ENCODE measurements around the gene QKI. TPM values are rescaled to one million over a fixed set of nuclear protein-coding genes. Genes with fewer than 3 reads are reported as not detected.
A peak's percentile ranks its signal among the peaks of the same experiment; 100 is the strongest.

The QKI gene
- total and polyA plus RNA-seq, 10 of the 15 experiments (the other 5 are each of a cell fraction or from before 2014, with no cell fraction given), result 4.7 to 72.5 (median 38.9) TPM

GRCh38 chr6:163507965-163508364, 93.4 kb downstream of the QKI start:
- FAIRE-seq, result no peak
- DNase-seq (ENCODE audit: low read depth, low spot score), result no peak
- RAD21 ChIA-PET (ENCODE audit: unreplicated experiment), result no interaction called here
- in situ Hi-C loops (cut with MboI), result no loop called here
- POLR2A ChIA-PET, result no interaction called here
- H3K27me3 ChIP-seq (replicated peaks in 1 of 2; ENCODE audit: control insufficient read depth in 2 of 2, insufficient read depth in 2 of 2, low read length in 1 of 2), result no peaks in the 10 kb centered on the region
- H2AFZ ChIP-seq (ENCODE audit: control insufficient read depth, low read depth, low read length), result no peak overlapping the region
- TF ChIP-seq BMI1 (IDR thresholded peaks at IDR 0.05; ENCODE audit: borderline replicate concordance) (no peak), CBX5 (IDR thresholded peaks at IDR 0.05; ENCODE audit: low read depth) (0 out of 2 replicates have a peak, but pooled peaks have one; percentile 33)
- SMC1A ChIA-PET (ENCODE audit: uncharacterized antibody, unreplicated experiment), result no interaction called here
- 100% methylated on average over 1 of the region's 1 CpG for WGBS (ENCODE audit: insufficient coverage, insufficient replicate concordance, low lambda C conversion rate, missing lambda C conversion rate)
- intact Hi-C loops (cut with micrococcal nuclease; ENCODE audit: unreplicated experiment), result no loop called here
- no TSS peak for BruUV-seq (replicated peaks)
- peaks cover 2% of the 10 kb centered on the region for H3K79me2 ChIP-seq (ENCODE audit: control insufficient read depth, insufficient read depth, low read length)
- no peak for ATAC-seq
- H3K27ac ChIP-seq (ENCODE audit: control insufficient read depth, insufficient read depth), result no peak overlapping the region
- H4K20me1 ChIP-seq (ENCODE audit: control insufficient read depth, insufficient read depth), result no peaks in the 10 kb centered on the region
- H3K9ac ChIP-seq (ENCODE audit: control insufficient read depth, insufficient read depth, low read length), result no peak overlapping the region
- H3K36me3 ChIP-seq (ENCODE audit: control insufficient read depth in 2 of 2, insufficient read depth in 2 of 2, low read length in 1 of 2), result peaks cover 0 to 5% of the 10 kb centered on the region in 2 experiments; a peak in 2 of 4 replicates
- no peak overlapping the region for H3K4me2 ChIP-seq (ENCODE audit: control insufficient read depth, insufficient read depth)
- CTCF ChIA-PET, result interaction anchor here (0.7 to 1.0 kb wide), 2 partner anchors 9 to 17 kb away, joined by 3 read pairs; no protein-coding TSS in a partner anchor
- H3K4me3 ChIP-seq, result no peak overlapping the region
- peaks cover 28% of the 10 kb centered on the region for H3K9me3 ChIP-seq (replicated peaks; ENCODE audit: control insufficient read depth, insufficient read depth, low read length)
- H3K4me1 ChIP-seq (ENCODE audit: control insufficient read depth, insufficient read depth, low read length), result no peaks in the 10 kb centered on the region

GRCh38 chr6:163513003-163513402, 98.5 kb downstream of the QKI start:
- Histone ChIP-seq H3K79me2 (ENCODE audit: control insufficient read depth, insufficient read depth, low read length) (peaks cover 6% of the 10 kb centered on the region), H3K36me3 (ENCODE audit: control insufficient read depth in 2 of 2, insufficient read depth in 2 of 2, low read length in 1 of 2) (no peaks in the 10 kb centered on the region)
- CTCF ChIA-PET, result interaction anchor here (1.0 to 1.3 kb wide), 3 partner anchors 12 to 24 kb away, joined by 3 read pairs; no protein-coding TSS in a partner anchor
- TF ChIP-seq MEF2B (IDR thresholded peaks at IDR 0.05; ENCODE audit: partially characterized antibody, poor library complexity, severe bottlenecking), result no peak
- TF ChIP-seq RUNX3 (IDR thresholded peaks at IDR 0.05; ENCODE audit: low read length), result no peak
- no peak for TF ChIP-seq CREB1 (IDR thresholded peaks at IDR 0.05; ENCODE audit: low read depth)
- TF ChIP-seq PAX5 (IDR thresholded peaks at IDR 0.05; ENCODE audit: borderline replicate concordance, low read depth, low read length), result no peak
- TF ChIP-seq CHD1 (IDR thresholded peaks at IDR 0.05; ENCODE audit: low read depth, low read length), result no peak
- TF ChIP-seq CHD2 (IDR thresholded peaks at IDR 0.05; ENCODE audit: borderline replicate concordance, low read depth, low read length), result no peak
- TF ChIP-seq MYB (IDR thresholded peaks at IDR 0.05; ENCODE audit: borderline replicate concordance, low read depth, low read length), result no peak
- TF ChIP-seq TCF12 (IDR thresholded peaks at IDR 0.05; ENCODE audit: low read depth, low read length), result no peak
- no peak for TF ChIP-seq RAD21 (IDR thresholded peaks at IDR 0.05; ENCODE audit: insufficient read depth, low read depth, low read length)
- TF ChIP-seq, protein P1, sequence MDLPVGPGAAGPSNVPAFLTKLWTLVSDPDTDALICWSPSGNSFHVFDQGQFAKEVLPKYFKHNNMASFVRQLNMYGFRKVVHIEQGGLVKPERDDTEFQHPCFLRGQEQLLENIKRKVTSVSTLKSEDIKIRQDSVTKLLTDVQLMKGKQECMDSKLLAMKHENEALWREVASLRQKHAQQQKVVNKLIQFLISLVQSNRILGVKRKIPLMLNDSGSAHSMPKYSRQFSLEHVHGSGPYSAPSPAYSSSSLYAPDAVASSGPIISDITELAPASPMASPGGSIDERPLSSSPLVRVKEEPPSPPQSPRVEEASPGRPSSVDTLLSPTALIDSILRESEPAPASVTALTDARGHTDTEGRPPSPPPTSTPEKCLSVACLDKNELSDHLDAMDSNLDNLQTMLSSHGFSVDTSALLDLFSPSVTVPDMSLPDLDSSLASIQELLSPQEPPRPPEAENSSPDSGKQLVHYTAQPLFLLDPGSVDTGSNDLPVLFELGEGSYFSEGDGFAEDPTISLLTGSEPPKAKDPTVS (IDR thresholded peaks at IDR 0.05; ENCODE audit: low read depth, low read length), result no peak
- TF ChIP-seq ZNF207 (IDR thresholded peaks at IDR 0.05; ENCODE audit: borderline replicate concordance), result no peak
- TF ChIP-seq CEBPB (IDR thresholded peaks at IDR 0.05; ENCODE audit: borderline replicate concordance in 1 of 2, low read depth in 2 of 2, low read length in 2 of 2), result no peak
- TF ChIP-seq STAT1 (conservative IDR thresholded peaks at IDR 0.05), result no peak
- no peak for TF ChIP-seq SP1 (IDR thresholded peaks at IDR 0.05; ENCODE audit: low read depth, low read length)
- TF ChIP-seq TARDBP (IDR thresholded peaks at IDR 0.05; ENCODE audit: borderline replicate concordance), result no peak
- TF ChIP-seq FOS (IDR thresholded peaks at IDR 0.05; ENCODE audit: borderline replicate concordance, extremely low read depth, insufficient read length), result no peak
- TF ChIP-seq RB1 (IDR thresholded peaks at IDR 0.05; ENCODE audit: borderline replicate concordance), result no peak
- no peak for TF ChIP-seq RAD51 (IDR thresholded peaks at IDR 0.05)

More at GRCh38 chr6:163513003-163513402, 98.5 kb downstream of the QKI start:
- FAIRE-seq (no peak), DNase-seq (ENCODE audit: low read depth, low spot score) (no peak), ATAC-seq (no peak)
- Histone ChIP-seq H3K27ac (ENCODE audit: control insufficient read depth, insufficient read depth) (no peak overlapping the region), H3K4me3 (no peak overlapping the region), H4K20me1 (ENCODE audit: control insufficient read depth, insufficient read depth) (no peaks in the 10 kb centered on the region), H3K9ac (ENCODE audit: control insufficient read depth, insufficient read depth, low read length) (no peak overlapping the region), H3K4me1 (ENCODE audit: control insufficient read depth, insufficient read depth, low read length) (no peaks in the 10 kb centered on the region), H3K9me3 (replicated peaks; ENCODE audit: control insufficient read depth, insufficient read depth, low read length) (no peaks in the 10 kb centered on the region; the same call in 2 of the 3 replicates), H3K27me3 (replicated peaks in 1 of 2; ENCODE audit: control insufficient read depth in 2 of 2, insufficient read depth in 2 of 2, low read length in 1 of 2) (no peaks in the 10 kb centered on the region), H2AFZ (ENCODE audit: control insufficient read depth, low read depth, low read length) (no peak overlapping the region), H3K4me2 (ENCODE audit: control insufficient read depth, insufficient read depth) (no peak overlapping the region)
- 94% methylated on average over 4 of the region's 4 CpGs for WGBS (ENCODE audit: insufficient coverage, insufficient replicate concordance, low lambda C conversion rate, missing lambda C conversion rate)
- POLR2A ChIA-PET, result no interaction called here
- RAD21 ChIA-PET (ENCODE audit: unreplicated experiment), result no interaction called here
- intact Hi-C loops (cut with micrococcal nuclease; ENCODE audit: unreplicated experiment), result no loop called here
- in situ Hi-C loops (cut with MboI), result no loop called here
- BruUV-seq (replicated peaks), result no TSS peak
- SMC1A ChIA-PET (ENCODE audit: uncharacterized antibody, unreplicated experiment), result interaction anchor here (0.6 to 1.6 kb wide), 2 partner anchors 10 to 16 kb away, joined by 4 to 7 read pairs; no protein-coding TSS in a partner anchor
